ENCODE measurements around the gene GXYLT1.

DNA sequence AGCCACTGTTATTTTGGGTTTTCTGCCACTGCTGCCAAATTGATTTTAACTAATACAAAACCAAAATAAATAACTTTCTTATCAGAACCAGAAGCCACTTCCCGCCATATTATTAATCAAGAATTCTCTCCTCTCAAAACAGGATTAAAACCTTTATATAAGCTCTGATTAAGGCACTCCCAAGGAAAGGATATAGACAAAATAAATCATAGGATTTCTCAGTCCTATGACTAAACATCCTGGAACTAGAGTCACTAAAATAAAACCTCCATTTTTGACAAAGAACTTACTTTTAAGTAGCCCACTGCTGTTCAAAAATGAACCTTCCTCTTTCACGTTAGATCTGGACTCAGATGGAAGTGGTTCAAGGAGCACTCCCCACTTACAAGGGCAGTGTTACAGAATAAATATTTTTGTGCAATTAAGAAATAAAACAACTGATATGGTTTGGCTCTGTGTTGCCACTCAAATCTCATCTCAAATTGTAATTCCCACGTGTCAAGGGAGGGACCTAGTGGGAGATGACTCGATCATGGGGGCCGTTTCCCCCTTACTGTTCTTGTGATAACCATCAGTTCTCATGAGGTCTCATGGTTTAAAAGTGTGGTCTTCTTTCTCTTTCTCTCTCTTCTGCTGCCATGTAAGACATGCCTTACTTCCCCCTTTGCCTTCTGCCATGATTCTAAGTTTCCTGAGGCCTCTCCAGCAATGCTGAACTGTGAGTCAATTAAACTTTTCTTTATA lies 26.4 kb downstream of the GXYLT1 start:
- TF ChIP-seq, protein P1, sequence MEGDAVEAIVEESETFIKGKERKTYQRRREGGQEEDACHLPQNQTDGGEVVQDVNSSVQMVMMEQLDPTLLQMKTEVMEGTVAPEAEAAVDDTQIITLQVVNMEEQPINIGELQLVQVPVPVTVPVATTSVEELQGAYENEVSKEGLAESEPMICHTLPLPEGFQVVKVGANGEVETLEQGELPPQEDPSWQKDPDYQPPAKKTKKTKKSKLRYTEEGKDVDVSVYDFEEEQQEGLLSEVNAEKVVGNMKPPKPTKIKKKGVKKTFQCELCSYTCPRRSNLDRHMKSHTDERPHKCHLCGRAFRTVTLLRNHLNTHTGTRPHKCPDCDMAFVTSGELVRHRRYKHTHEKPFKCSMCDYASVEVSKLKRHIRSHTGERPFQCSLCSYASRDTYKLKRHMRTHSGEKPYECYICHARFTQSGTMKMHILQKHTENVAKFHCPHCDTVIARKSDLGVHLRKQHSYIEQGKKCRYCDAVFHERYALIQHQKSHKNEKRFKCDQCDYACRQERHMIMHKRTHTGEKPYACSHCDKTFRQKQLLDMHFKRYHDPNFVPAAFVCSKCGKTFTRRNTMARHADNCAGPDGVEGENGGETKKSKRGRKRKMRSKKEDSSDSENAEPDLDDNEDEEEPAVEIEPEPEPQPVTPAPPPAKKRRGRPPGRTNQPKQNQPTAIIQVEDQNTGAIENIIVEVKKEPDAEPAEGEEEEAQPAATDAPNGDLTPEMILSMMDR (conservative IDR thresholded peaks at IDR 0.05), result no peak
- TF ChIP-seq ZFX (IDR thresholded peaks at IDR 0.05), result no peak

Measured in C4-2B (cell line).